CD4-positive, alpha-beta T cell treated with Interleukin-17A for 4 hours (primary cell): ENCODE measurements around the gene LMTK2.

Experiments used
- DNase-seq: peaks from one replicate; pipeline ENCODE4 v3.0.0-alpha.2; 2020; ENCODE audit warnings: mixed read lengths

LMTK2 gene

GRCh38 chr7:98222533-98223195 lies 116.0 kb downstream of the LMTK2 start:
- DNase-seq: no peak

- no peak for DNase-seq
These were observed 116.8 kb downstream of the LMTK2 start for GRCh38 chr7:98223351-98223897.

DNA sequence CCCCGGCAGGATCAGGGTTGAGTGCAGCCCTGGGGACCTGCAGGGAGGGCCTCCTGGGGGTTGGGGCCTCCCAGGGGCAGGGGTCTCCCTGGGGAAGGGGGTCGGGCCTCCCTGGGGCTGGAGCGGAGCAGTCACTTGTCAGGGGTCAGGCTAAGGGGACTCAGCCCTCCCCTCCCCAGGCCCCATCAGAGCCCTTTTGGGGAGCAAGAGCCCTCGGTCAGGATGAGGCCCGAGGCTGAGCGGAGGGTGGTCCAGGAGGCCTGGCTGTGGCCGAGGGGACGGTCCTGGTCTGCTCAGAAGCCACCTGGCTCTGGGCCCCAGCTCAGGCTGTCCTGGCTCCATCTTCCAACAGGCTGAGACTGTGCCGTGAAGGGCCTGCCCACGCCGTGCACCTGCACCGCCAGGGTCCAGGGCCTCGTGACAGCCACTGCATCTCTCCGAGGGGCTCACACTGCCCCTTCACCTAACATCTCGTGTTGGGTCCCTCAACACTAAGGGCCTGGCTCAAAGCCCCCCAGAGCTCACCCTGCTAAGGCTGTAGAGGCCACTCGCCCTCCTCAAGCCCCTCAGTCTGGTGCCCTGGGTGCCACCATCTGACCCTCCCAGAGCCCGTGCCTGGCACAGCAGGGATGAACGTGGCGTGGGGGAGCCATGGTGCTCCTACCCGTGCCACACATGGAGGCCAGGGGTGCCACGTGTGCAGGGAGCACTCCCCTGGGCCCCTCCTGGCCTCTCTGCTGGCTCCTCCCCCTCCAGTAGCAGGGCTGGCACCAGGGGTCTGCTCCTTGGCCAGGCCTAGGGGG lies 117.4 kb downstream of the LMTK2 start:
- no peak for DNase-seq

- DNase-seq: no peak
These were observed 118.1 kb downstream of the LMTK2 start for GRCh38 chr7:98224701-98225181.

GRCh38 chr7:98225913-98226614 lies 119.4 kb downstream of the LMTK2 start:
- DNase-seq: no peak

DNA sequence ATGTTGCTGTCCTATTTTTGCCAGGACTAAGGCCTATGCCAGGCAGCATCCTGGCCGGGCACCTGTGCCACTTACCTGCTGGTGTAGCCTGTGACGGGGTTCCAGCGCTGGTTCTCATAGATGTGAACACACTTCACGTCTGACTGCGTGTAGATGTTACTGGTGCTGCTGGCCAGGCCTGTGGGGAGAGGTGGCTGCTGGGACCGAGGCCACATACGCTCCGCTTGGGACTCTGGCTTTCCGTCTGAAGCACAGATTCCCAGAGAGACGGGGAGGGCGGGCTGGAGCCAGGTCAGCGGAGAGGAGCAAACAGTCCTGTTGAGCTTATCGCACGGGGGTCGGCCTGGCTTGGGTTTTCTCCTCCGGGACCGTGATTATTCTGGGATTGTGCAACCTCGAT lies 121.3 kb downstream of the LMTK2 start:
- DNase-seq: no peak

DNA sequence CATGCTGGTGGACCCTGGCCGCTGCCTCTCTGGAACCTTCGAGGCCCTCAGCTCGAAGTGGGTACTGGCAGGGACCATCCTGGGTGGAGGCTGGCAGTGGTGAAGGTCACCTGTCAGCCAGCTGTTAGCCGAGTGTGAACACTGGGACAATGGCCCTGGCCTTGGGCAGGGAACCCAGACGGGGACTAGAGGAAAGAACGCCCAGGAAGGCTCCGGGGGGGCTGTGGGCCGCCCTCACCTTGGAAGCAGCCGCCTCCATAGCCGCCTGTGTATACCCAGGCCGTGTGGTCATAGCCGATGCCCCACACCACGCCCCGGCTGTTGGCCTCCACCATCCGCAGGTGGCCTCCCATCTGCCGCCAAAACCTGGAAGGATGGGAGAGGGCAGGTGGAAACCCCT lies 122.1 kb downstream of the LMTK2 start:
- no peak for DNase-seq

DNA sequence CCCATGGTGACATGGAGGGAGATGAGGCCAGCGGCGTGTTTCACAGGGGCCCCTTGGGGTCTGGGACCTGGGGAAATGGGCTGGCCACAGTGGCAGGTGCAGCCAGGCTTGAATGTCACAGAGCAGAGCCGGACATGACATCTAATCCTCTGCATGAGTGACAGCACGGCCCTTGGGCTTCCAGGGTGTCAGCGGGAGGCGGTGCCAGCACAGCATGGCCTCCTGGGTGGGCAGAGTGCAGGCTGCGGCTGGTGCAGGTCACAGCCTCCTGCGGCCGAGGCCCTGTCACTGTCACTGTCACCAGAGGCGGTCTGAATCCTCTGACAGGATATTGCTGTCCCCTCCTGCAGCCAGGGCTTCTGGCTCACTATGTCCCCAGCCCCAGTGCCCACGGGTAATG lies 122.8 kb downstream of the LMTK2 start:
- no peak for DNase-seq

- no peak for DNase-seq
These were observed 123.5 kb downstream of the LMTK2 start for GRCh38 chr7:98229991-98230745.

DNA sequence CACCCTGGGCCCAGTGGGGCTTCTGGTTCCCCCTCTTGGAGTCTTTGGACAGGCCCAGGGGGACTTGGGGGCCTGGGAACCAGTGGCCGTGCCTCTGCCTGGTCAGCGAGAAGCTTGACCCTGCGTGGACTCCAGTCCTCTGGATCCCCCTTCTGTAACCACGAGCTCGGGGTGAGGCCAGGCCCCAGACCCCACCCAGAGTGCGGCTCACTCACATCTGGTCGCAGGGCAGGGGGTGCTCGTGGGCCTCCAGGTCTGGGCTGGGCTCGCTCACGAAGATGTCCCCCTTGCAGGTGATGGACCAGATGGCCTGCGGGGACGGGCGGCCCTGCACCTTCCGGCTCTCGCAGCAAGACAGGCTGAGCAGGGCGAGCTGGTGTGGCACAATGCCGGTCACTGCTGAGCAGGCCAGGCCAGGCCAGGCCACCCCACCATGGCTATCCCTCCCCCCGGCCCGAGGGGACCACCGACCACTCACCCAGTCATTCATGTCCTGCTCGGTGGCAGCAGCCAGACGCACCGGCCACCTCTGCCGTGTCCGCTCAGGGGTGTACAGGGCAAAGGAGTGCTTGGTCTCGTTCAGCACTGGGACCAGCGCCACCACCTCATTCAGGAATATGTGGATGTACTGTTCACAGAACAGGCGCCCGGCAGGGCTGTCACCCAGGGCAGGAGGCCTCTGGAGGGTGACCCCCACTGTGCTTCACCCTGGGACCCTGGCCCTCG lies 124.2 kb downstream of the LMTK2 start:
- no peak for DNase-seq

DNA sequence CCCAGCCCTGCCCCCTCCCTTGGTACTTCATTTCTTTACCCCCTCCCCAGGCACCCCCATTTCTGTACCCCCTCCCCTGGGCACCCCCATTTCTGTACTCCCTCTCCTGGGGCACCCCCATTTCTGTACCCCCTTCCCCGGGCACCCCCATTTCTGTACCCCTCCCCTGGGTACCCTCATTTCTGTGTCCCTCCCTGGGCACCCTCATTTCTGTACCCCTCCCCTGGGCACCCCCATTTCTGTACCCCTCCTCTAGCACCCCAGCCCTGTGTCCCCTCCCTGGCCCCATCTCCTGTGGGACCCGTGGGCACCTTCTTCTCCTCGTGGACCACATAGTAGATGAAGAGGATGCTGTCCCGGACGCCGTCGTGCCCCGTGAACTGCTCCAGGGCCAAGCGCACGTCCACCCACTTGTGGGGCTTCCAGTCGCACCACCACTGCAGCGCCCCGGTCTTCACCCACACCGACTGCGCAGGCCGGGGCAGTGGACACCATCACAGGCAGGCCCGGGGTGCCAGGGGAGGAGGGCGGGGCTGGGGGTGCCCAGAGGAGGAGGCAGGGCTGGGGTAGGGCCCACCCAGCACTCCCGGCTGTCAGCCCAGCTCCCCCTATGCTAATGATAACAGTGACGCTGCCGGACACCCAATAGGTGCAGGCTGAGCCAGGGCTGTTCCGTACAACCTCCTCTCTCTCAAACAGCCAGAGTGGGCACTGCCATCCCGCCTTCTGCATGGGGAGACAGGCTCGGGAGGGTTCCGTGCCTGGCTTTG lies 125.0 kb downstream of the LMTK2 start:
- DNase-seq: no peak

- DNase-seq: no peak
These were observed 125.6 kb downstream of the LMTK2 start for GRCh38 chr7:98232263-98232585.

DNA sequence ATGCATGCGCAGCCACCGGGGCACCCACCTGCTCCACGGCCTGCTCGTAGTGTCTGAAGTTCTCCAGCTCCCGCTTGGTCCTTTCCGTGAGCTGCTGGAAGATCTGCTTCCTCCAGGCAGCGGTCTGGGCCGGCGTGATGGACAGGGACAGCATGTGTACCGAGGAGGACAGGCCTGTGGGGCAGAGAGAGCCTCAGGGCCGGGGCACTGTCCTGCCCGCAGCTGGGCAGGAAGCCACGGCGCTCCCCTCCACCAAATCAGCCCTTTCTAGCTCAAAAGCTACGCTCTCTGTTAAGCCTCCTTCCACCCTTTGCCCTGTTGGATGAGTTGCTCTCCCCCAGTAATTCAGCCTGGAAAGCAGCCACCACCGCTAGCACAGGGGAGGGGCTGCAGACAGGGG lies 126.1 kb downstream of the LMTK2 start:
- no peak for DNase-seq

GRCh38 chr7:98233219-98234070 lies 126.8 kb downstream of the LMTK2 start:
- no peak for DNase-seq

GRCh38 chr7:98234429-98235147 lies 127.9 kb downstream of the LMTK2 start:
- no peak for DNase-seq

DNA sequence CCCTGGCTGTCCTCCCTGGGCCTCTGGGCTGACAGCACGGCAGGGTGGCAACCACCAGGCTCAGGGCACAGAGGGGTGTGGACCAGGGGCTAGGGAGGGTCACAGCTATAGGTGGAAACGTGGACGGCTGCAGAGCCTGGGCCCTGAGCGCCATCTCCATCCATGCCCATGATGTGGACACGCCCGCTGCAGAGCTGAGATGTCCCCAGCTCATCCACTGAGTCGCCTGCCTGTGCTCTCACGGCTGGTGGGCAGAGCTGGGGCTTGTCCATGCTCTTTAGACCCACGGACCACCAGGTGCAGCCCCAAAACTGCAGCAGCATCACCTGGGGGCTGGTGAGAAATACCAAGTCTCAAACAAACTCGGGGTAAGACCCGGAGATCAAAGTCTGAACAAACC lies 129.2 kb downstream of the LMTK2 start:
- no peak for DNase-seq

DNA sequence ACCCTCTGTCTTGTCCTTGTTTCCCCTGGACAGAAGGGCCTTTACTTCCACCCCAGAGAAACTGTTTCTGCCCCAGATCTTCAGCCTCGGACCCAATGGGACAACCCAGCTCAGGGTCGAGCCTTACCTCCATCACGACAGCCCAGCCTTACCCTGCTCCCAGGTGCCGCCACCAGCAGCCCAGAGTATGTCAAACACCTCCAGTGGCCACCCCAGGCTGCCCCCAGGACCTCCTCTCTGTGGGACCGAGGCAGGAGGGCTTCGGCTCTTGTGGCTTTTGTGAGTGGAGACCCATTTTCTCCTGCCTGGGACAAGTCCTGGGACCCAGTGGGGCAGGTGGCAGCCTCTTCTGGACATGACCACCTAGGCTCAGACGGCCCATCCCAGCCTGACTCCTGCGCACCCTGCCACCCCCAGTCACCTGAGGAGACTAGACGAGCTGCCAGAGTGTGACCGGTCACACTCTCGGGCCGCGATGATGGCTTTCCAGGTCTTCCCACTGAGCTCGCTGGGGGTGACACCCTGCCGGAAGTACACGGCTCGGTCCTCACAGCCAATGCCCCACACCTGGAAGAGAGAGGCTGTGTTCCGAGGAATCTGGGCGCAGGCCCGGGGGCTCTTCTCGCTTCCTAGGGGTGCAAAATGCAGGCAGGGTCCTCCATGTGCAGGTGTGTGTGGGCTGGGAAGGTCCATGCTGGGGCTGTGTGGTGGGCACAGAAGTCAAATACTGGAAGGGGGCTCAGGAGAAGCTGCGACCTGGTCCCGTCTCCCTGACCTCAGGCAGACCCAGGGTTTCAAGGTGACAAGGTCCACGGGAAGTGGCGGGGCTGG lies 129.9 kb downstream of the LMTK2 start:
- no peak for DNase-seq

- DNase-seq: no peak
These were observed 131.4 kb downstream of the LMTK2 start for GRCh38 chr7:98238076-98238475.

DNA sequence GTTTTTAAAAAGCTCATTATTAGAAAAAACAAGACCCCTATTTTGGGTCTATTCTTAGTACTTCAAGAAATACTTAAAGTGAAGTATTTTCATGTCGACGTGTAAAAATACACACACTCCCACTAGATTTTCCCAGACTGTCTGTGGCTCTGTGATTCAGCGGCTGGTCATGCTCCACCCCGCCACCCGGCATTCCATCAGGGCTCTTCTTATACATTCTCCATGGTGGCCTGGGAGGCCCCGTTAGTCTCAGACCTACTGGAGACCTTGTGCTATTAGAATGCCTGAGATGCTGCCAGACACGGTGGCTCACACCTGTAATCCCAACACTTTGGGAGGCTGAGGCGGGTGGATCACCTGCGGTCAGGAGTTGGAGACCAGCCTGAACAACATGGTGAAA lies 132.3 kb downstream of the LMTK2 start:
- DNase-seq: no peak
